WI38 (cell line): Measurements from ENCODE around the gene PCSK5.
"Not testable (repeated sequence)": the region's sequence is repeated elsewhere in the genome, so short reads cannot be mapped to it uniquely, and the experiment has no call there.

Source experiments
- H3K4me3 ChIP-seq: 2 replicates; pipeline ENCODE4 v1.5.1; 2011; ENCODE audit warnings: low read depth, mild to moderate bottlenecking, control low read depth, low read length
- CTCF ChIP-seq: IDR thresholded peaks from 2 replicates; pipeline ENCODE4 v1.5.1; 2012; ENCODE audit warnings: low read depth, mild to moderate bottlenecking, control low read depth, low read length

The PCSK5 gene

GRCh38 chr9:76323490-76323889, 433.0 kb downstream of the PCSK5 start:
- H3K4me3 ChIP-seq: no peak overlapping the region
- TF ChIP-seq CTCF: no peak

- not testable (repeated sequence) for H3K4me3 ChIP-seq
Observed at GRCh38 chr9:76324030-76324429, 433.6 kb downstream of the PCSK5 start.

- no peak for TF ChIP-seq CTCF
- H3K4me3 ChIP-seq: no peak overlapping the region
Observed at GRCh38 chr9:76330034-76330433, 439.6 kb downstream of the PCSK5 start.

- TF ChIP-seq CTCF: no peak
- H3K4me3 ChIP-seq: no peak overlapping the region
Observed at GRCh38 chr9:76333388-76333787, 442.9 kb downstream of the PCSK5 start.

GRCh38 chr9:76333964-76334363, 443.5 kb downstream of the PCSK5 start:
- no peak overlapping the region for H3K4me3 ChIP-seq
- no peak for TF ChIP-seq CTCF

GRCh38 chr9:76336027-76336426, 445.6 kb downstream of the PCSK5 start:
- no peak overlapping the region for H3K4me3 ChIP-seq
- no peak for TF ChIP-seq CTCF

GRCh38 chr9:76338418-76338817, 447.9 kb downstream of the PCSK5 start:
- no peak for TF ChIP-seq CTCF
- no peak overlapping the region for H3K4me3 ChIP-seq

GRCh38 chr9:76341616-76342015, 451.1 kb downstream of the PCSK5 start:
- TF ChIP-seq CTCF: no peak
- no peak overlapping the region for H3K4me3 ChIP-seq
